Bone marrow (tissue), 2 donors: Measurements from ENCODE around the gene KCNJ12.
"Not testable (repeated sequence)": the region's sequence is repeated elsewhere in the genome, so short reads cannot be mapped to it uniquely, and the experiment has no call there.

Source experiments
- DNase-seq, 2 donors: peaks; one replicate each; lab custom pipeline; 2025; lab: John Stamatoyannopoulos, UW

Gene KCNJ12

GRCh38 chr17:21387616-21388015 lies 11.5 kb downstream of the KCNJ12 start:
- DNase-seq, result no peak

- no peak for DNase-seq
Observed at GRCh38 chr17:21388066-21388465, 11.9 kb downstream of the KCNJ12 start.

GRCh38 chr17:21388944-21389343 lies 12.8 kb downstream of the KCNJ12 start:
- DNase-seq, result no peak

- DNase-seq, result no peak
Observed at GRCh38 chr17:21389394-21389793, 13.2 kb downstream of the KCNJ12 start.

- DNase-seq, result no peak
Observed at GRCh38 chr17:21390294-21390693, 14.1 kb downstream of the KCNJ12 start.

- DNase-seq, result no peak
Observed at GRCh38 chr17:21392266-21392665, 16.1 kb downstream of the KCNJ12 start.

- no peak for DNase-seq
Observed at GRCh38 chr17:21394265-21394664, 18.1 kb downstream of the KCNJ12 start.

GRCh38 chr17:21395764-21396163 lies 19.6 kb downstream of the KCNJ12 start:
- DNase-seq, result no peak

- DNase-seq, result no peak
Observed at GRCh38 chr17:21396237-21396636, 20.1 kb downstream of the KCNJ12 start.

- DNase-seq, result no peak
Observed at GRCh38 chr17:21397341-21398190, 21.4 kb downstream of the KCNJ12 start.

GRCh38 chr17:21399474-21400186 lies 23.5 kb downstream of the KCNJ12 start:
- no peak for DNase-seq

- DNase-seq, result not testable (repeated sequence)
Observed at GRCh38 chr17:21400187-21400569, 24.0 kb downstream of the KCNJ12 start.

GRCh38 chr17:21400816-21401593 lies 24.8 kb downstream of the KCNJ12 start:
- DNase-seq, result no peak

GRCh38 chr17:21402166-21402571 lies 26.0 kb downstream of the KCNJ12 start:
- not testable (repeated sequence) for DNase-seq

- DNase-seq, result not testable (repeated sequence)
Observed at GRCh38 chr17:21402926-21403325, 26.8 kb downstream of the KCNJ12 start.

GRCh38 chr17:21404106-21404505 lies 27.9 kb downstream of the KCNJ12 start:
- not testable (repeated sequence) for DNase-seq

- not testable (repeated sequence) for DNase-seq
Observed at GRCh38 chr17:21404539-21404938, 28.4 kb downstream of the KCNJ12 start.

GRCh38 chr17:21404956-21405731 lies 29.0 kb downstream of the KCNJ12 start:
- DNase-seq, result not testable (repeated sequence)

GRCh38 chr17:21405904-21406400 lies 29.8 kb downstream of the KCNJ12 start:
- DNase-seq, result not testable (repeated sequence)

- DNase-seq, result not testable (repeated sequence)
Observed at GRCh38 chr17:21406616-21407404, 30.7 kb downstream of the KCNJ12 start.

- not testable (repeated sequence) for DNase-seq
Observed at GRCh38 chr17:21407752-21408151, 31.6 kb downstream of the KCNJ12 start.
